B cell (primary cell): ENCODE data around the gene PRR14L. TPM values are rescaled to one million over a fixed set of nuclear protein-coding genes. Genes with fewer than 3 reads are reported as not detected.

Source experiments
- ATAC-seq: fragments of 200-7000 bp; cut with Tn5 transposase; one replicate; pipeline ENCODE4 v1.10.0; 2021; ENCODE audit warnings: low read depth, mild to moderate bottlenecking, moderate number of reproducible peaks, moderate library complexity
- CTCF ChIA-PET: fragments of 350-600 bp; sonication (Branson Sonifier 250); formaldehyde crosslinking; loops from one replicate; lab custom pipeline; 2021; ENCODE audit warnings: antibody characterized with exemption, inconsistent platforms; lab: Charles Lee
- POLR2A ChIA-PET: fragments of 350-600 bp; sonication (Branson Sonifier 250); formaldehyde crosslinking; loops from one replicate; lab custom pipeline; 2021; ENCODE audit warnings: antibody characterized with exemption; lab: Charles Lee
- DNase-seq: peaks from one replicate; pipeline ENCODE4 v3.0.0; 2013
- H2AFZ ChIP-seq: 2 replicates; pipeline ENCODE4 v1.6.1; 2012; ENCODE audit warnings: mild to moderate bottlenecking, low read depth, low read length; ENCODE audit not compliant: insufficient read depth, poor library complexity, severe bottlenecking
- H3K27ac ChIP-seq, 2 donors: 1 replicate in 1 of 2; 2 replicates in 1 of 2; pipeline ENCODE4 v1.5.1; 2012 to 2013; ENCODE audit warnings: low read length in 2 of 2, mild to moderate bottlenecking in 2 of 2, moderate library complexity in 1 of 2
- H3K27me3 ChIP-seq, 4 experiments: fragments of 200-600 bp in 1 of 4; sonication (generic) in 1 of 4; replicated peaks in 1 of 4; 1 replicate in 2 of 4; 2 replicates in 2 of 4; pipeline versions ENCODE4 v1.6.1 to v1.7.0; 2013 to 2016; ENCODE audit warnings: low read length in 3 of 4, mild to moderate bottlenecking in 2 of 4, mixed read lengths in 1 of 4, moderate library complexity in 1 of 4; ENCODE audit not compliant: insufficient read depth in 4 of 4, control insufficient read depth in 3 of 4; ENCODE audit errors: control extremely low read depth in 1 of 4
- H3K36me3 ChIP-seq, 2 experiments: replicated peaks in 1 of 2; 1 replicate in 1 of 2; 2 replicates in 1 of 2; pipeline versions ENCODE4 v1.6.1 to v1.7.1; 2013; ENCODE audit warnings: low read length in 1 of 2; ENCODE audit not compliant: insufficient read depth in 2 of 2, control insufficient read depth in 1 of 2; ENCODE audit errors: control extremely low read depth in 1 of 2, extremely low read depth in 1 of 2
- H3K4me1 ChIP-seq, 2 donors: fragments of 200-600 bp in 1 of 2; sonication (generic) in 1 of 2; 1 replicate in 1 of 2; 2 replicates in 1 of 2; pipeline versions ENCODE4 v1.5.1 to v1.6.1; 2013 to 2017; ENCODE audit warnings: low read length in 2 of 2; ENCODE audit not compliant: control insufficient read depth in 2 of 2, insufficient read depth in 2 of 2
- H3K4me2 ChIP-seq: replicated peaks from 2 replicates; pipeline ENCODE3; 2012; ENCODE audit warnings: mild to moderate bottlenecking, low read depth, low read length; ENCODE audit not compliant: poor library complexity, severe bottlenecking
- H3K4me3 ChIP-seq, 5 experiments: fragments of 200-600 bp in 1 of 5; sonication (generic) in 1 of 5; 1 replicate in 3 of 5; 2 replicates in 2 of 5; pipeline versions ENCODE4 v1.5.1 to v1.7.0; 2011 to 2016; ENCODE audit warnings: low read length in 4 of 5, mild to moderate bottlenecking in 4 of 5, low read depth in 2 of 5, control low read depth in 1 of 5, moderate library complexity in 1 of 5; ENCODE audit not compliant: insufficient read depth in 1 of 5; ENCODE audit errors: control extremely low read depth in 1 of 5, extremely low read depth in 1 of 5
- H3K79me2 ChIP-seq: fragments of 200-600 bp; sonication (generic); one replicate; pipeline ENCODE4 v1.6.0; 2016; ENCODE audit warnings: low read length; ENCODE audit not compliant: control insufficient read depth, insufficient read depth
- H3K9ac ChIP-seq: fragments of 200-600 bp; sonication (generic); 2 replicates; pipeline ENCODE4 v1.6.1; 2017; ENCODE audit warnings: mild to moderate bottlenecking, low read length, moderate library complexity
- H3K9me3 ChIP-seq, 3 donors: one replicate each; pipeline versions ENCODE4 v1.6.1 to v1.7.1; 2013; ENCODE audit warnings: low read length in 2 of 3; ENCODE audit not compliant: control insufficient read depth in 2 of 3, insufficient read depth in 1 of 3; ENCODE audit errors: control extremely low read depth in 1 of 3
- H4K20me1 ChIP-seq: 2 replicates; pipeline ENCODE4 v1.6.0; 2012; ENCODE audit warnings: mild to moderate bottlenecking, low read length; ENCODE audit not compliant: insufficient read depth, control insufficient read depth, poor library complexity, severe bottlenecking
- H3K27ac Mint-ChIP-seq: one replicate; pipeline ENCODE4 v1.8.0; 2021; ENCODE audit warnings: mixed read lengths
- H3K27me3 Mint-ChIP-seq: one replicate; pipeline ENCODE4 v1.8.0; 2021; ENCODE audit warnings: mixed read lengths
- H3K4me1 Mint-ChIP-seq: one replicate; pipeline ENCODE4 v1.8.0; 2021; ENCODE audit warnings: mixed read lengths
- H3K4me3 Mint-ChIP-seq: one replicate; pipeline ENCODE4 v1.8.0; 2021; ENCODE audit warnings: mixed read lengths
- H3K9me3 Mint-ChIP-seq: one replicate; pipeline ENCODE4 v1.8.0; 2022; ENCODE audit warnings: mixed read lengths; ENCODE audit not compliant: insufficient read depth
- CTCF ChIP-seq: fragments of 200-600 bp; IDR thresholded peaks from one replicate; pipeline ENCODE4 v1.8.0; 2022; ENCODE audit warnings: antibody characterized with exemption, mild to moderate bottlenecking
- EZH2 ChIP-seq: IDR thresholded peaks from 2 replicates; pipeline ENCODE4 v1.6.1; 2012; ENCODE audit warnings: borderline replicate concordance, low read depth, mild to moderate bottlenecking, moderate library complexity, low read length; ENCODE audit not compliant: insufficient read depth, poor library complexity, severe bottlenecking
- WGBS: methylation state at CpG from one replicate; pipeline ENCODE4 v1.1.5; 2013; ENCODE audit warnings: missing lambda C conversion rate; ENCODE audit not compliant: insufficient coverage; 5-methylcytosine and 5-hydroxymethylcytosine counted together
- intact Hi-C: fragments of 100-400 bp; cut with micrococcal nuclease; formaldehyde crosslinking; loops from one replicate; pipeline ENCODE4 v1.10.0; 2022
- polyA plus RNA-seq: library from polyadenylated mRNA; depleted of rRNA; stranded (reverse); fragments of >200 nt; gene quantifications from 2 replicates; pipeline ENCODE4 v1.2.3, GENCODE V29; 2012
- total RNA-seq, 2 donors: library from RNA; stranded (reverse); fragments of 120-200 nt in 1 of 2; gene quantifications; 1 replicate in 1 of 2; 2 replicates in 1 of 2; pipeline versions ENCODE4 v1.2.3 to v1.2.4, GENCODE V29; 2013 to 2022

The PRR14L gene
- total and polyA plus RNA-seq, 2 donors (not counting 1 experiment from before 2014, with no cell fraction given), result 8.5 to 69.6 TPM

GRCh38 chr22:31748490-31748889 is 1.4 kb downstream of the PRR14L start:
- peak overlapping the region; percentile 94 for H3K9ac ChIP-seq

More at GRCh38 chr22:31748490-31748889, 1.4 kb downstream of the PRR14L start:
- peak overlapping the region in 1 of 2 donors; percentile 93 for H3K27ac ChIP-seq
- peak overlapping the region; percentile 50 for H3K27ac Mint-ChIP-seq
- ATAC-seq (no peak), DNase-seq (no peak)
- no peaks in the 10 kb centered on the region for H3K27me3 ChIP-seq
- H4K20me1 ChIP-seq, result peaks cover 24% of the 10 kb centered on the region
- H3K79me2 ChIP-seq, result peaks cover 64% of the 10 kb centered on the region
- H3K4me2 ChIP-seq, result peak overlapping the region; percentile 86
- intact Hi-C loops, result loop anchor here (2.0 kb wide), 1 partner anchor 350 kb away; the partner anchor contains the start of gene DRG1
- no peak overlapping the region for H2AFZ ChIP-seq
- H3K4me1 Mint-ChIP-seq, result peaks cover 45% of the 10 kb centered on the region
- WGBS, result no CpG with 5 or more reads among the region's 2 CpGs
- H3K9me3 ChIP-seq, result no peaks in the 10 kb centered on the region
- H3K4me3 Mint-ChIP-seq, result peak overlapping the region; percentile 95
- H3K27me3 Mint-ChIP-seq, result no peaks in the 10 kb centered on the region
- ChIA-PET CTCF (interaction anchor here (0.6 kb wide), 1 partner anchor 765 kb away, joined by 3 read pairs; no protein-coding TSS in a partner anchor), POLR2A (no interaction called here)
- peak overlapping the region in 2 of 5 experiments; percentile 82 to 95 for H3K4me3 ChIP-seq
- H3K4me1 ChIP-seq, result peaks cover 32 to 36% of the 10 kb centered on the region in 2 donors
- TF ChIP-seq EZH2 (no peak), CTCF (no peak)
- no peaks in the 10 kb centered on the region for H3K36me3 ChIP-seq
- no peaks in the 10 kb centered on the region for H3K9me3 Mint-ChIP-seq
